A549 (cell line): ENCODE results near the gene SLC30A3.

Experiments used
- EP300 ChIP-seq, 2 experiments: fragments of >200 bp; sonication (Bioruptor Twin); formaldehyde crosslinking; IDR thresholded peaks; 2 replicates in 1 of 2; 3 replicates in 1 of 2; pipeline ENCODE4 v1.6.1; 2016 to 2017
- FOSB ChIP-seq: fragments of 250-450 bp; sonication (Bioruptor Pico); IDR thresholded peaks from 2 replicates; pipeline ENCODE4 v1.5.0; 2020; ENCODE audit warnings: mild to moderate bottlenecking, moderate library complexity
- FOSL2 ChIP-seq, 2 experiments: fragments of 450-650 bp in 1 of 2; fragments of >200 bp in 1 of 2; sonication (Bioruptor Twin) in 1 of 2; formaldehyde crosslinking; IDR thresholded peaks; 2 replicates each; pipeline versions ENCODE4 v1.5.0 to v1.6.1; 2016 to 2020; ENCODE audit warnings: mild to moderate bottlenecking in 1 of 2, moderate library complexity in 1 of 2
- KDM1A ChIP-seq: fragments of 200-600 bp; sonication (generic); IDR thresholded peaks from 2 replicates; pipeline ENCODE4 v1.6.1; 2016; ENCODE audit warnings: low read depth, mild to moderate bottlenecking
- MAFK ChIP-seq: fragments of 450-650 bp; IDR thresholded peaks from 2 replicates; pipeline ENCODE4 v1.6.1; 2014; ENCODE audit not compliant: partially characterized antibody
- POLR2A ChIP-seq: IDR thresholded peaks from 2 replicates; pipeline ENCODE4 v1.6.1; 2012; ENCODE audit warnings: mild to moderate bottlenecking, low read length
- POLR2AphosphoS2 ChIP-seq: conservative IDR thresholded peaks from 2 replicates; pipeline ENCODE4 v1.6.1; 2012; ENCODE audit warnings: low read length, improper control_type of control experiment, inconsistent platforms
- RFX5 ChIP-seq: fragments of 450-650 bp; IDR thresholded peaks from 2 replicates; pipeline ENCODE4 v1.7.1; 2014; ENCODE audit warnings: antibody characterized with exemption, mild to moderate bottlenecking, moderate library complexity
- TF ChIP-seq, protein P1 (sequence below): fragments of >200 bp; sonication (Bioruptor Twin); formaldehyde crosslinking; IDR thresholded peaks from 3 replicates; pipeline ENCODE4 v1.5.1; 2016
- TF ChIP-seq, protein P2 (sequence below): fragments of >200 bp; sonication (Bioruptor Twin); formaldehyde crosslinking; IDR thresholded peaks from 3 replicates; pipeline ENCODE4 v1.6.1; 2016

DNA sequence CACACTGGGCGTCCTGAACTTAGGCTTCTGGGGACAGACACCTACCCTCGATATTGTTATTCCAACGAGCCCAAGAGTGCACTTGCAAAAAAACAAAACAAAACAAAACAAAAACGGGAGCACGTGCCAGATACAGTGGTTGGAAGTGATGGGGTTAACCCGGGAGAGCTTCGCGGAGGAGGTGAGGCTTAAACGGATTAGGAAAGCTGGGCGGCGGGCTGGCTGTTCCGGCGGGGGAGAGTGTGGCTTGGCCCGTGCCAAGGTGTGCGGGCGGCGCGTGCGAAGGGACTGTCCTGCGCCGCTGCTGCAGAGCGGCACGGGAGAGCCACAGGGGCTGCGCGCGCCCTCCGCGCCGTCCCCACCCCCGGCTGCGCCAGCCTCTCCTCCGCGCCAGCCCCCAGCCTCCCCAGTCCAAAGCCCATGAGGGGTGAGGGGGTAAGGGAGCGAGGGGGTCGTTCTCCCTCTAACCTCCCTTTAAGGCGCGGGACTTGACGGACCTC lies 1.5 kb upstream of the SLC30A3 start:
- TF ChIP-seq, protein P1, sequence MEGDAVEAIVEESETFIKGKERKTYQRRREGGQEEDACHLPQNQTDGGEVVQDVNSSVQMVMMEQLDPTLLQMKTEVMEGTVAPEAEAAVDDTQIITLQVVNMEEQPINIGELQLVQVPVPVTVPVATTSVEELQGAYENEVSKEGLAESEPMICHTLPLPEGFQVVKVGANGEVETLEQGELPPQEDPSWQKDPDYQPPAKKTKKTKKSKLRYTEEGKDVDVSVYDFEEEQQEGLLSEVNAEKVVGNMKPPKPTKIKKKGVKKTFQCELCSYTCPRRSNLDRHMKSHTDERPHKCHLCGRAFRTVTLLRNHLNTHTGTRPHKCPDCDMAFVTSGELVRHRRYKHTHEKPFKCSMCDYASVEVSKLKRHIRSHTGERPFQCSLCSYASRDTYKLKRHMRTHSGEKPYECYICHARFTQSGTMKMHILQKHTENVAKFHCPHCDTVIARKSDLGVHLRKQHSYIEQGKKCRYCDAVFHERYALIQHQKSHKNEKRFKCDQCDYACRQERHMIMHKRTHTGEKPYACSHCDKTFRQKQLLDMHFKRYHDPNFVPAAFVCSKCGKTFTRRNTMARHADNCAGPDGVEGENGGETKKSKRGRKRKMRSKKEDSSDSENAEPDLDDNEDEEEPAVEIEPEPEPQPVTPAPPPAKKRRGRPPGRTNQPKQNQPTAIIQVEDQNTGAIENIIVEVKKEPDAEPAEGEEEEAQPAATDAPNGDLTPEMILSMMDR: no peak
- TF ChIP-seq POLR2AphosphoS2: no peak
- no peak for TF ChIP-seq MAFK
- TF ChIP-seq KDM1A: no peak
- TF ChIP-seq, protein P2, sequence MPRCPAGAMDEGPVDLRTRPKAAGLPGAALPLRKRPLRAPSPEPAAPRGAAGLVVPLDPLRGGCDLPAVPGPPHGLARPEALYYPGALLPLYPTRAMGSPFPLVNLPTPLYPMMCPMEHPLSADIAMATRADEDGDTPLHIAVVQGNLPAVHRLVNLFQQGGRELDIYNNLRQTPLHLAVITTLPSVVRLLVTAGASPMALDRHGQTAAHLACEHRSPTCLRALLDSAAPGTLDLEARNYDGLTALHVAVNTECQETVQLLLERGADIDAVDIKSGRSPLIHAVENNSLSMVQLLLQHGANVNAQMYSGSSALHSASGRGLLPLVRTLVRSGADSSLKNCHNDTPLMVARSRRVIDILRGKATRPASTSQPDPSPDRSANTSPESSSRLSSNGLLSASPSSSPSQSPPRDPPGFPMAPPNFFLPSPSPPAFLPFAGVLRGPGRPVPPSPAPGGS: no peak
- no peak for TF ChIP-seq EP300 (IDR thresholded peaks at IDR 0.05)
- TF ChIP-seq RFX5: no peak
- no peak for TF ChIP-seq FOSB (CRISPR knock-in tag)
- no peak for TF ChIP-seq POLR2A
- no peak for TF ChIP-seq FOSL2 (IDR thresholded peaks at IDR 0.05)
- TF ChIP-seq FOSL2 (CRISPR knock-in tag; IDR thresholded peaks at IDR 0.05): no peak
